KMS-11 (cell line): ENCODE data around the gene MED27.

Experiments used
- H2AFZ ChIP-seq: fragments of 200-600 bp; sonication (generic); 2 replicates; pipeline ENCODE4 v1.6.1; 2016; ENCODE audit warnings: antibody characterized with exemption, mixed run types, low read depth
- H3K27ac ChIP-seq: fragments of 200-600 bp; sonication (generic); 2 replicates; pipeline ENCODE4 v1.6.1; 2016; ENCODE audit warnings: mild to moderate bottlenecking, mixed run types
- H3K27me3 ChIP-seq: fragments of 200-600 bp; sonication (generic); 2 replicates; pipeline ENCODE4 v1.6.1; 2017; ENCODE audit warnings: mild to moderate bottlenecking, low read depth, mixed run types, moderate library complexity; ENCODE audit not compliant: insufficient read depth
- H3K36me3 ChIP-seq: fragments of 200-600 bp; sonication (generic); 2 replicates; pipeline ENCODE4 v1.6.1; 2017; ENCODE audit warnings: mild to moderate bottlenecking, mixed run types; ENCODE audit not compliant: insufficient read depth
- H3K4me1 ChIP-seq: fragments of 200-600 bp; sonication (generic); 2 replicates; pipeline ENCODE4 v1.6.1; 2016; ENCODE audit warnings: mild to moderate bottlenecking, low read depth, mixed run types; ENCODE audit not compliant: poor library complexity, severe bottlenecking
- H3K4me2 ChIP-seq: fragments of 200-600 bp; sonication (generic); 2 replicates; pipeline ENCODE4 v1.7.0; 2016; ENCODE audit warnings: mild to moderate bottlenecking, mixed run types
- H3K4me3 ChIP-seq: fragments of 200-600 bp; sonication (generic); IDR thresholded peaks from 2 replicates; pipeline ENCODE4 v1.6.1; 2017; ENCODE audit warnings: low read depth, low read length, mixed read lengths; ENCODE audit not compliant: insufficient read depth
- H3K79me2 ChIP-seq: fragments of 200-600 bp; sonication (generic); 2 replicates; pipeline ENCODE4 v1.6.1; 2016; ENCODE audit warnings: low read depth, mixed run types; ENCODE audit not compliant: insufficient read depth
- H3K9ac ChIP-seq: fragments of 200-600 bp; sonication (generic); 2 replicates; pipeline ENCODE4 v1.6.1; 2016; ENCODE audit warnings: mild to moderate bottlenecking, mixed run types
- H4K20me1 ChIP-seq: fragments of 200-600 bp; sonication (generic); 2 replicates; pipeline ENCODE4 v1.6.1; 2016; ENCODE audit warnings: mild to moderate bottlenecking, mixed run types; ENCODE audit not compliant: insufficient read depth
- CTCF ChIP-seq: fragments of 200-600 bp; sonication (generic); conservative IDR thresholded peaks from 2 replicates; pipeline ENCODE4 v1.6.1; 2017; ENCODE audit warnings: low read depth, mild to moderate bottlenecking, antibody characterized with exemption, low read length, moderate library complexity, mixed read lengths

Gene MED27

GRCh38 chr9:132001567-132001966, 78.1 kb downstream of the MED27 start:
- no peak for TF ChIP-seq CTCF
- H3K27me3 ChIP-seq: no peaks in the 10 kb centered on the region
- peaks cover 9% of the 10 kb centered on the region; the same call in 1 of the 2 replicates for H3K79me2 ChIP-seq
- no peaks in the 10 kb centered on the region for H4K20me1 ChIP-seq
- H3K4me1 ChIP-seq: peaks cover 55% of the 10 kb centered on the region
- H3K27ac ChIP-seq: no peak overlapping the region
- no peak overlapping the region for H3K4me3 ChIP-seq
- H3K36me3 ChIP-seq: no peaks in the 10 kb centered on the region
- H2AFZ ChIP-seq: no peak overlapping the region
- no peak overlapping the region for H3K9ac ChIP-seq
- H3K4me2 ChIP-seq: no peak overlapping the region

GRCh38 chr9:132000659-132001058, 79.0 kb downstream of the MED27 start:
- H3K4me1 ChIP-seq: peaks cover 46% of the 10 kb centered on the region
- no peak overlapping the region for H3K27ac ChIP-seq
- H3K79me2 ChIP-seq: peaks cover 9% of the 10 kb centered on the region; the same call in 1 of the 2 replicates
- no peak overlapping the region for H3K9ac ChIP-seq
- H3K4me3 ChIP-seq: no peak overlapping the region
- no peaks in the 10 kb centered on the region for H3K27me3 ChIP-seq
- no peak overlapping the region for H2AFZ ChIP-seq
- no peaks in the 10 kb centered on the region for H4K20me1 ChIP-seq
- no peaks in the 10 kb centered on the region for H3K36me3 ChIP-seq
- H3K4me2 ChIP-seq: no peak overlapping the region
- no peak for TF ChIP-seq CTCF

- no peak overlapping the region for H3K27ac ChIP-seq
These were observed 79.7 kb downstream of the MED27 start for GRCh38 chr9:131999692-132000551.

GRCh38 chr9:131997779-131998178, 81.9 kb downstream of the MED27 start:
- H3K27me3 ChIP-seq: no peaks in the 10 kb centered on the region
- H3K4me3 ChIP-seq: no peak overlapping the region
- peaks cover 20% of the 10 kb centered on the region for H3K4me1 ChIP-seq
- H3K36me3 ChIP-seq: no peaks in the 10 kb centered on the region
- TF ChIP-seq CTCF: no peak
- no peak overlapping the region for H3K27ac ChIP-seq
- no peaks in the 10 kb centered on the region for H3K79me2 ChIP-seq
- no peaks in the 10 kb centered on the region for H4K20me1 ChIP-seq
- H2AFZ ChIP-seq: no peak overlapping the region
- H3K4me2 ChIP-seq: no peak overlapping the region
- no peak overlapping the region for H3K9ac ChIP-seq

More at GRCh38 chr9:131999692-132000551, 79.7 kb downstream of the MED27 start:
- no peaks in the 10 kb centered on the region for H3K36me3 ChIP-seq
- H3K4me1 ChIP-seq: peaks cover 39% of the 10 kb centered on the region
- H3K27me3 ChIP-seq: no peaks in the 10 kb centered on the region
- H3K79me2 ChIP-seq: peaks cover 8% of the 10 kb centered on the region; the same call in 1 of the 2 replicates
- H4K20me1 ChIP-seq: no peaks in the 10 kb centered on the region
- H3K9ac ChIP-seq: no peak overlapping the region
- no peak overlapping the region for H2AFZ ChIP-seq
- no peak for TF ChIP-seq CTCF
- no peak overlapping the region for H3K4me2 ChIP-seq
- no peak overlapping the region for H3K4me3 ChIP-seq
